Mesenchymal stem cell (in vitro differentiated cells and primary cell): ENCODE measurements around the gene FBXO42.

Source experiments
- DNase-seq: peaks from one replicate; pipeline ENCODE4 v3.0.0-alpha.2; 2013
- H2AFZ ChIP-seq: one replicate; pipeline ENCODE4 v1.6.1; 2013; ENCODE audit warnings: low read depth, mild to moderate bottlenecking, control low read depth, inconsistent platforms, low read length, moderate library complexity
- H2AK5ac ChIP-seq: 2 replicates; pipeline ENCODE4 v1.6.1; 2013; ENCODE audit warnings: low read length, moderate library complexity, mild to moderate bottlenecking, inconsistent platforms; ENCODE audit not compliant: severe bottlenecking
- H2BK120ac ChIP-seq: one replicate; pipeline ENCODE4 v1.6.1; 2013; ENCODE audit warnings: low read depth, mild to moderate bottlenecking, inconsistent platforms, low read length, moderate library complexity
- H2BK12ac ChIP-seq, 2 experiments: one replicate each; pipeline ENCODE4 v1.6.1; 2013; ENCODE audit warnings: inconsistent platforms in 2 of 2, low read length in 2 of 2, mild to moderate bottlenecking in 2 of 2, moderate library complexity in 2 of 2, control low read depth in 1 of 2
- H2BK15ac ChIP-seq: one replicate; pipeline ENCODE4 v1.6.1; 2013; ENCODE audit warnings: mild to moderate bottlenecking, low read depth, inconsistent platforms; ENCODE audit not compliant: poor library complexity, severe bottlenecking
- H2BK5ac ChIP-seq: 2 replicates; pipeline ENCODE4 v1.6.1; 2013; ENCODE audit warnings: low read depth, mild to moderate bottlenecking, low read length, control low read depth, inconsistent platforms; ENCODE audit not compliant: poor library complexity, severe bottlenecking
- H3K14ac ChIP-seq, 2 experiments: one replicate each; pipeline ENCODE4 v1.6.1; 2013; ENCODE audit warnings: inconsistent platforms in 2 of 2, low read length in 2 of 2, control low read depth in 1 of 2, mild to moderate bottlenecking in 1 of 2, moderate library complexity in 1 of 2
- H3K18ac ChIP-seq, 2 experiments: one replicate each; pipeline ENCODE4 v1.6.1; 2013; ENCODE audit warnings: inconsistent platforms in 2 of 2, low read length in 2 of 2, control low read depth in 1 of 2, low read depth in 1 of 2, mild to moderate bottlenecking in 1 of 2
- H3K23ac ChIP-seq, 2 experiments: one replicate each; pipeline ENCODE4 v1.6.1; 2013; ENCODE audit warnings: inconsistent platforms in 2 of 2, low read length in 2 of 2, mild to moderate bottlenecking in 2 of 2, moderate library complexity in 2 of 2, control low read depth in 1 of 2
- H3K27ac ChIP-seq: 2 replicates; pipeline ENCODE4 v1.5.1; 2013; ENCODE audit warnings: mild to moderate bottlenecking, moderate library complexity, low read length, control low read depth, inconsistent platforms; ENCODE audit not compliant: poor library complexity, severe bottlenecking
- H3K27me3 ChIP-seq, 2 experiments: 2 replicates each; pipeline versions ENCODE4 v1.6.1 to v1.7.0; 2013; ENCODE audit warnings: low read length in 2 of 2, mild to moderate bottlenecking in 2 of 2, moderate library complexity in 2 of 2, control low read depth in 1 of 2, inconsistent platforms in 1 of 2; ENCODE audit not compliant: control insufficient read depth in 1 of 2, insufficient read depth in 1 of 2
- H3K36me3 ChIP-seq, 2 experiments: 2 replicates each; pipeline versions ENCODE4 v1.6.1 to v1.7.0; 2013; ENCODE audit warnings: low read length in 2 of 2, control low read depth in 1 of 2, inconsistent platforms in 1 of 2, low read depth in 1 of 2, mild to moderate bottlenecking in 1 of 2; ENCODE audit not compliant: insufficient read depth in 2 of 2, control insufficient read depth in 1 of 2
- H3K4ac ChIP-seq, 2 experiments: one replicate each; pipeline ENCODE4 v1.6.1; 2013; ENCODE audit warnings: inconsistent platforms in 2 of 2, low read length in 2 of 2, mild to moderate bottlenecking in 2 of 2, moderate library complexity in 2 of 2, control low read depth in 1 of 2, low read depth in 1 of 2
- H3K4me1 ChIP-seq: 2 replicates; pipeline ENCODE4 v1.6.1; 2013; ENCODE audit warnings: low read depth, low read length, control low read depth; ENCODE audit not compliant: control insufficient read depth, insufficient read depth
- H3K4me2 ChIP-seq: 2 replicates; pipeline ENCODE4 v1.6.1; 2013; ENCODE audit warnings: low read length, mild to moderate bottlenecking, inconsistent platforms; ENCODE audit not compliant: poor library complexity, severe bottlenecking
- H3K4me3 ChIP-seq, 2 experiments: 2 replicates each; pipeline versions ENCODE4 v1.5.1 to v1.7.0; 2013; ENCODE audit warnings: low read length in 2 of 2, mild to moderate bottlenecking in 2 of 2, control low read depth in 1 of 2, low read depth in 1 of 2; ENCODE audit not compliant: insufficient read depth in 1 of 2
- H3K79me1 ChIP-seq: replicated peaks from 2 replicates; pipeline ENCODE4 v1.6.1; 2013; ENCODE audit warnings: mild to moderate bottlenecking, control low read depth, low read length, inconsistent platforms; ENCODE audit not compliant: poor library complexity, severe bottlenecking
- H3K9ac ChIP-seq: 2 replicates; pipeline ENCODE4 v1.7.0; 2013; ENCODE audit warnings: mild to moderate bottlenecking, low read length, moderate library complexity
- H3K9me3 ChIP-seq: 2 replicates; pipeline ENCODE4 v1.7.0; 2013; ENCODE audit warnings: mild to moderate bottlenecking, low read length; ENCODE audit not compliant: control insufficient read depth
- H4K8ac ChIP-seq: one replicate; pipeline ENCODE4 v1.6.1; 2013; ENCODE audit warnings: inconsistent platforms, mild to moderate bottlenecking, low read length, moderate library complexity
- H4K91ac ChIP-seq: one replicate; pipeline ENCODE4 v1.6.1; 2013; ENCODE audit warnings: mild to moderate bottlenecking, low read length, inconsistent platforms
- WGBS: methylation state at CpG from one replicate; pipeline ENCODE4 v1.1.7; 2013; ENCODE audit warnings: mixed read lengths; 5-methylcytosine and 5-hydroxymethylcytosine counted together

The FBXO42 gene

DNA sequence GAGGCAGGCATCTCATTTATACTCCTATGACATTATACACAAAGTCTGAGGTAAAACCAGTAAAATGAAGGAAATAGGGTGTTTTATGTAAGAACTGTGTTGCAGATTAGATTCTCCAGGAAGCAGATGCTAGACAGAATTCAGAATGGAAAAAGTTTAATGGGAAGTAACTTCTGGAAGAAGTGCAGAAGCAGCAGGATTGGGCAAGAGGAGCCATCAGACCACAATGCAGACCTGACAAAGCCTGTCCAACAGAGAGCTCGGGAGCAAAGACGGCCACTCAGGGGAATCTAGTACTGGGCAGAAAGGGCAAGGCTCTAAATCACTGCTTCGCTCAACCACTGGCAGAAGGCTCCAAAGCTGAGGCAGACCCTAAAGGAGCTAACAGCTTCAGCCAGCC lies 33.7 kb downstream of the FBXO42 start:
- WGBS = 84% methylated on average over 3 of the region's 3 CpGs
- Histone ChIP-seq H3K4me1 (peaks cover 6% of the 10 kb centered on the region), H3K4me2 (no peak overlapping the region), H2BK12ac (no peak overlapping the region), H2BK5ac (no peak overlapping the region), H3K27ac (no peak overlapping the region), H3K18ac (no peak overlapping the region), H3K36me3 (peaks cover 4 to 19% of the 10 kb centered on the region in 2 experiments), H2AK5ac (no peak overlapping the region), H3K23ac (no peak overlapping the region), H3K27me3 (no peaks in the 10 kb centered on the region), H3K4me3 (no peak overlapping the region), H2AFZ (no peak overlapping the region), H3K9me3 (no peaks in the 10 kb centered on the region), H3K79me1 (peaks cover 12% of the 10 kb centered on the region), H4K91ac (no peak overlapping the region), H2BK15ac (no peak overlapping the region), H4K8ac (no peak overlapping the region), H3K4ac (no peak overlapping the region), H2BK120ac (no peak overlapping the region), H3K14ac (no peak overlapping the region), H3K9ac (peak overlapping the region; percentile 30)
- peak; percentile 64 for DNase-seq

DNA sequence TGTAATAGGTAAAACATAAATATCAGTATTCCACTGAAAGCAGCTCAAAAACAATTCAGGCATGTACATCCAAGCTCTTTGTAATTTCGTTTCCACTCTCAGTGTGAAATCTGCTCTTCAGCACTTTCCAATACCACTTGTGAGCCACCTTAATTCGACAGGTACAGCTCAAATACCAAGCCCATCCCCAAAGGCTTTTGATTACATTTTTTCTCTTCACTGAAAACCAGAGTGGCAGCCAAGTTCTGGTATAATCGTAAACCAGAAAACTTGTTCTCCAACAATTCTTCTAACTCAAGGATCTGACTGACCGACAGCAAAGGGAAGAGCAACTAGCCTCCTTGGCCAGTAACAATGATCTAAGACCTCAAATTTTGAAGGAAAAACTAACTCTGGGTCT lies 36.8 kb downstream of the FBXO42 start:
- Histone ChIP-seq H3K27ac (no peak overlapping the region), H2AFZ (no peak overlapping the region), H2BK5ac (no peak overlapping the region), H3K36me3 (peaks cover 14 to 42% of the 10 kb centered on the region in 2 experiments), H3K79me1 (peaks cover 21% of the 10 kb centered on the region), H3K4me2 (no peak overlapping the region), H3K4ac (no peak overlapping the region), H3K4me1 (peaks cover 6% of the 10 kb centered on the region), H2AK5ac (no peak overlapping the region), H2BK12ac (no peak overlapping the region), H3K9me3 (no peaks in the 10 kb centered on the region), H3K18ac (no peak overlapping the region), H3K4me3 (no peak overlapping the region), H3K23ac (no peak overlapping the region), H3K9ac (no peak overlapping the region), H3K14ac (no peak overlapping the region), H4K91ac (no peak overlapping the region), H3K27me3 (no peaks in the 10 kb centered on the region), H4K8ac (no peak overlapping the region), H2BK15ac (no peak overlapping the region), H2BK120ac (no peak overlapping the region)
- DNase-seq = no peak
- WGBS = 97% methylated on average over 4 of the region's 4 CpGs

DNA sequence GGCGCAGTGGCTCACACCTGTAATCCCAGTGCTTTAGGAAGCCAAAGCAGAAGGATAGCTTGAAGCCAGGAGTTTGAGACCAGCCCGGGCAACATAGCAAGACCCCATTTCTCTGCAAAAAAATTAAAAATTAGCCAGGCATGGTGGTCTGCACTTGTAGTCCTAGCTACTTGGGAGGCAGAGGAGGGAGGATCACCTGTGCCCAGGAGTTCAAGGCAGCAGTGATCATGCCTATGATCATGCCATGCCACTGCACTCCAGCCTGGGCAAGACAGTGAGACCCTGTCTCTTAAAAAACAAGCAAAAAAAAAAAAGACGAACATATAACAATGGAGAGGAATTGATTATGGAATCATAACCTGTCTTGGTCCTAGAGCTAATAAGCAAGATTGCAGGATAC lies 45.1 kb downstream of the FBXO42 start:
- H3K9me3 ChIP-seq = no peaks in the 10 kb centered on the region
- no peak overlapping the region for H4K91ac ChIP-seq
- no peak overlapping the region for H2AK5ac ChIP-seq
- H3K18ac ChIP-seq = no peak overlapping the region
- H3K4me2 ChIP-seq = no peak overlapping the region
- H2BK120ac ChIP-seq = no peak overlapping the region
- no peak overlapping the region for H3K23ac ChIP-seq
- H3K14ac ChIP-seq = no peak overlapping the region
- no peak overlapping the region for H3K4me3 ChIP-seq
- no peak overlapping the region for H2AFZ ChIP-seq
- H3K36me3 ChIP-seq = peaks cover 55 to 72% of the 10 kb centered on the region in 2 experiments
- WGBS = 100% methylated on average over 1 of the region's 3 CpGs
- no peak overlapping the region for H3K9ac ChIP-seq
- H3K4ac ChIP-seq = no peak overlapping the region
- no peak overlapping the region for H2BK12ac ChIP-seq
- H3K79me1 ChIP-seq = peaks cover 35% of the 10 kb centered on the region
- H2BK15ac ChIP-seq = no peak overlapping the region
- DNase-seq = no peak
- H3K4me1 ChIP-seq = peaks cover 1% of the 10 kb centered on the region
- no peaks in the 10 kb centered on the region for H3K27me3 ChIP-seq
- H3K27ac ChIP-seq = no peak overlapping the region
- no peak overlapping the region for H4K8ac ChIP-seq
- H2BK5ac ChIP-seq = no peak overlapping the region

DNA sequence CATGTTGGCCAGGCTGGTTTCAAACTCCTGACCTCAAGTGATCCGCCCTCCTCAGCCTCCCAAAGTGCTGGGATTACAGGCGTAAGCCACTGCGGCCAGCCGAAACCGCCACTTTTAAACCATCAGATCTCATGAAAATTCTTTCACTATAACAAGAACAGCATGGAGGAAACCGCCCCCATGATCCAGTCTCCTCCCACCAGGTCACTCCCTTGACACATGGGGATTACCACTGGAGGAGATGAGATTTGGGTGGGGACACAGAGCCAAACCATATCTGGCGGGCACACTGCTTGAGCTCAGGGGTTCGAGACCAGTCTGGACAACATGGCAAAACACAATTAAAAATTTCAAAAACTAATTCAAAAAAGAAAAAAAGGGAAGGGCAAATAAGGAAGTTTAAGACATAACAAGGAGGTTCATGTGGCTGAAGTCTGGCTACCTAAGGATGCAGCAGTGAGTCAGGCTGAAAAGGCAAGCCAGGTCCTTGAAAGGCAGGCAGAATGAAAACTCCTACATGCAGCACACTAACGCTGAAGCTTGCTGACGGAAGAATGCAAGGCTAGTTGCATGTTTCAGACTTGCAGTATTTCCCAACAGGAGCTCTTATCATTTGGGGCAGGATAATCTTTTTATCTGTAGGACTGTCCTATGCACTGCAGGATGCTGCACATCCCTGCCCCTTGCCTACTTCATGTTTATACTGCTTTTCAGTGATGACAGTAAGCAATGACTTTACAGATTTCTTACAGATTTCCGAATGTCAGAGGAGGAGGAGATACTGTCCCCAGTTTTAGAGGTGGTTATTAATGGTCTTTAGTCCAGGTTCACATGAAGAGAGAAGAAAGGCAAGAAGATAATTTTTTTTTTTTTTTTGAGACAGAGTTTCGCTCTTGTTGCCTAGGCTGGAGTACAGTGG lies 49.3 kb downstream of the FBXO42 start:
- peak overlapping the region; percentile 10 for H3K27ac ChIP-seq
- no peak overlapping the region for H3K9ac ChIP-seq
- H3K18ac ChIP-seq = no peak overlapping the region
- peaks cover 19% of the 10 kb centered on the region for H3K79me1 ChIP-seq
- no peak overlapping the region for H2AFZ ChIP-seq
- no peaks in the 10 kb centered on the region for H3K27me3 ChIP-seq
- 93% methylated on average over 9 of the region's 12 CpGs for WGBS
- peaks cover 1% of the 10 kb centered on the region for H3K4me1 ChIP-seq
- H2AK5ac ChIP-seq = no peak overlapping the region
- DNase-seq = no peak
- H3K9me3 ChIP-seq = no peaks in the 10 kb centered on the region
- H4K8ac ChIP-seq = no peak overlapping the region
- no peak overlapping the region for H3K23ac ChIP-seq
- H3K4ac ChIP-seq = no peak overlapping the region
- no peak overlapping the region for H2BK5ac ChIP-seq
- H4K91ac ChIP-seq = no peak overlapping the region
- H3K36me3 ChIP-seq = peaks cover 35 to 59% of the 10 kb centered on the region in 2 experiments
- no peak overlapping the region for H3K4me2 ChIP-seq
- no peak overlapping the region for H2BK15ac ChIP-seq
- H2BK12ac ChIP-seq = no peak overlapping the region
- no peak overlapping the region for H2BK120ac ChIP-seq
- H3K14ac ChIP-seq = no peak overlapping the region
- H3K4me3 ChIP-seq = no peak overlapping the region
